K562 (cell line): ENCODE measurements around the gene LCN12. TPM values are rescaled to one million over a fixed set of nuclear protein-coding genes. Genes with fewer than 3 reads are reported as not detected.

Experiments used
- CBX5 ChIP-seq: IDR thresholded peaks from 2 replicates; pipeline ENCODE4 v1.6.1; 2014; ENCODE audit warnings: low read depth, borderline replicate concordance
- CREB3L1 ChIP-seq: fragments of 450-650 bp; IDR thresholded peaks from 2 replicates; pipeline ENCODE4 v1.6.1; 2014; ENCODE audit warnings: low read depth, mild to moderate bottlenecking, moderate library complexity, borderline replicate concordance
- MEF2A ChIP-seq: IDR thresholded peaks from 2 replicates; pipeline ENCODE4 v1.6.1; 2011; ENCODE audit warnings: low read depth, mild to moderate bottlenecking, low read length, moderate library complexity; ENCODE audit not compliant: control insufficient read depth
- NFATC3 ChIP-seq: fragments of 450-650 bp; IDR thresholded peaks from 2 replicates; pipeline ENCODE4 v1.6.1; 2017; ENCODE audit warnings: mild to moderate bottlenecking
- ZNF778 ChIP-seq: fragments of 450-650 bp; formaldehyde crosslinking; IDR thresholded peaks from 2 replicates; pipeline ENCODE4 v1.4.0; 2020; ENCODE audit warnings: mild to moderate bottlenecking, moderate library complexity
- polyA plus RNA-seq, 8 experiments: library from polyadenylated mRNA; depleted of rRNA in 4 of 8; stranded (reverse) in 5 of 8; unstranded in 3 of 8; fragments of >200 nt; fragmentation: Nextera tagmentation in 2 of 8; fragmentation: Illumina TruSeq in 1 of 8; extraction: Ambion mirVana in 2 of 8; extraction: Trizol in 1 of 8; gene quantifications; 2 replicates each; pipeline versions ENCODE4 v1.2.1 to v1.2.3, GENCODE V29; 2011 to 2014; ENCODE audit warnings: inconsistent platforms in 1 of 8, missing spikeins in 1 of 8
- total RNA-seq, 7 experiments: library from RNA; depleted of rRNA in 6 of 7; stranded (reverse); fragments of >200 nt in 6 of 7; fragmentation: Illumina TruSeq in 2 of 7; extraction: Trizol in 2 of 7; gene quantifications; 2 replicates each; pipeline versions ENCODE4 v1.2.1 to v1.2.3, GENCODE V29; 2011 to 2021; ENCODE audit warnings: low replicate concordance in 1 of 7
- TF ChIP-seq, protein P1 (sequence below), 2 experiments: fragments of 450-650 bp in 1 of 2; sonication (generic) in 1 of 2; formaldehyde crosslinking in 1 of 2; IDR thresholded peaks in 1 of 2; conservative IDR thresholded peaks in 1 of 2; 2 replicates each; pipeline versions ENCODE4 v1.6.1 to v1.8.1; 2016 to 2023; ENCODE audit warnings: mild to moderate bottlenecking in 2 of 2, moderate library complexity in 2 of 2, inconsistent platforms in 1 of 2, missing genetic modification reagents in 1 of 2
- TF ChIP-seq, protein P2 (sequence below): sonication (generic); formaldehyde crosslinking; IDR thresholded peaks from 2 replicates; pipeline ENCODE4 v1.9.0; 2022; ENCODE audit warnings: mild to moderate bottlenecking, missing genetic modification reagents

The LCN12 gene
- total and polyA plus RNA-seq, 9 of the 15 experiments (the other 6 are each of a cell fraction or from before 2014, with no cell fraction given), result 0.05 TPM; not detected in 8

DNA sequence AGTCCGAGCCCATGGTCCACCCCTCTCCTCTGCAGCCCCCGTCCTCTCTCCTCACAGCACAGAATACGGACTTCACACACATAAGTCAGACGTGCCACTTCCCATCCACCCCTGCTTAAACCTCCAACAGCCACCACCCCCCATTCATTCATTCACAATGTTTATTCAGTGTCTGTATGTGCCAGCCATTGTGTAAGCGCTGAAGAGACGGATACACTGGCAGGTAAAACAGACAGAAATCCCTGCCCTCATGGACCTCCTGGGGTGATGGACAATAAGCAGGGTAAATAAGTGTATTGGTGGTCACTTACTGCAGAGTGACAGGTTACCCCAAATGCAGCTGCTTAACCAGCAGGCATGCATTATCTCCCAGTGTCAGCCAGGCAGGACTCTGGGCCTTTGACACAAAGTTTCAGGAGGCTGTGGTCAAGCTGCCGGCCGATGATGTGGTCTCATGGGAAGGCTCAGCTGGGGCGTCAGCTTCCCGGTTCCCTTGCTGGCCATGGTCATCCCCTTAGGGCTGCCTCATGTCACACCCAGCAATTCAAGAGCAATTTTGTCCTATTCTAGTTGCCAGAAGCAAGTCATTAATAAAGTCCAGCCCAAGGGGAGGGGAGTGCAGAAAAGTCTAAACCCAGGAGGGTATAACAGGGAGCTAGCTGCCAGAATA lies 38.3 kb downstream of the LCN12 start (continued):
- 0 out of 2 replicates have a peak, but pooled peaks have one; percentile 48 for TF ChIP-seq CBX5
- TF ChIP-seq, protein P1, sequence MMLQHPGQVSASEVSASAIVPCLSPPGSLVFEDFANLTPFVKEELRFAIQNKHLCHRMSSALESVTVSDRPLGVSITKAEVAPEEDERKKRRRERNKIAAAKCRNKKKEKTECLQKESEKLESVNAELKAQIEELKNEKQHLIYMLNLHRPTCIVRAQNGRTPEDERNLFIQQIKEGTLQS (IDR thresholded peaks at IDR 0.05), result no peak
- TF ChIP-seq, protein P1 (CRISPR knock-in tag; conservative IDR thresholded peaks at IDR 0.05), result no peak
- TF ChIP-seq ZNF778 (CRISPR knock-in tag), result no peak
- TF ChIP-seq CREB3L1, result no peak
- TF ChIP-seq NFATC3, result no peak
- no peak for TF ChIP-seq MEF2A
- TF ChIP-seq, protein P2, sequence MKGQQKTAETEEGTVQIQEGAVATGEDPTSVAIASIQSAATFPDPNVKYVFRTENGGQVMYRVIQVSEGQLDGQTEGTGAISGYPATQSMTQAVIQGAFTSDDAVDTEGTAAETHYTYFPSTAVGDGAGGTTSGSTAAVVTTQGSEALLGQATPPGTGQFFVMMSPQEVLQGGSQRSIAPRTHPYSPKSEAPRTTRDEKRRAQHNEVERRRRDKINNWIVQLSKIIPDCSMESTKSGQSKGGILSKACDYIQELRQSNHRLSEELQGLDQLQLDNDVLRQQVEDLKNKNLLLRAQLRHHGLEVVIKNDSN (CRISPR knock-in tag), result no peak
